Measurements from ENCODE around the gene BTBD2.

DNA sequence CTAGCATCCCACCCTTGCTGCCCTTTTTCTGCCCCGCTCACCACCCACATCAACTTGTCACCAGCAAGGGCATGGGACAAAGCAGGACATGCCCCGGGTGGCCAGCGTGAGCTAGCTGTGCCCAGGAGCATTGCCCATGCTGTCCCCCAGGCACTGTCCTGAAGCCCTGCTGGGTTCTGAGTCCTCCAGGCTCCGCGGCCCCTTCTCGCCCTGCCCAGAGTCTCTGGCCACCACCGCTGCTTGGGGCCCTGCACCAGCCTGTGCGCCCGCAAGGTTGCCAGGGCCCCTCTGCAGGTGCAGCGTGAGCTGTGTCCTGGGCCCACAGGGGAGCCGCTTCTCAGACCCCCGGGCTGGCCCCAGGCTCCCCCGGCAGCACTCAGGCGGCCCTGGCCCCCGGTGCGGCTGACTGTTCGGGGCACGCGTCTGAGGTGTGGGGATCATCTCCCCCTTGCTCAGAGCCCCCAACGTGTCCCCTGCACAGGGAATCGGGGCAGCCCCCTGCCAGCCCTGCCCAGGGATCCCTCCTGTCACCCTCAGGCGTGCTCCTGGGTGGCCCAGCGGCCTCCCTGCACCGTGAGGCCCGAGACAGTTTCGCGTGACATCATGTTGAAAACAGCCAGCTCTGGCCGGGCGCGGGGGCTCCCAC, 70.5 kb downstream of the BTBD2 start:
- TF ChIP-seq POLR2A (IDR thresholded peaks at IDR 0.05; ENCODE audit: low read depth, low read length) = no peak
- TF ChIP-seq TAF1 (IDR thresholded peaks at IDR 0.05; ENCODE audit: borderline replicate concordance, low read depth, low read length) = no peak
- TF ChIP-seq POLR2AphosphoS5 (IDR thresholded peaks at IDR 0.05; ENCODE audit: low read depth, low read length) = no peak
